Common myeloid progenitor, CD34-positive (primary cell): ENCODE results near the gene SLAMF8.

Experiments
- CTCF ChIA-PET: fragments of 350-600 bp; sonication (Branson Sonifier 250); formaldehyde crosslinking; loops from one replicate; lab custom pipeline; 2021; ENCODE audit warnings: antibody characterized with exemption; lab: Charles Lee
- POLR2A ChIA-PET: fragments of 350-600 bp; sonication (Branson Sonifier 250); formaldehyde crosslinking; loops from one replicate; lab custom pipeline; 2021; ENCODE audit warnings: antibody characterized with exemption; lab: Charles Lee
- DNase-seq, 3 donors: peaks; one replicate each; pipeline versions ENCODE4 v3.0.0 to v3.0.0-alpha.2; 2013
- H3K27ac ChIP-seq, 2 experiments: 1 replicate in 1 of 2; 2 replicates in 1 of 2; pipeline ENCODE4 v1.7.0; 2013; ENCODE audit warnings: inconsistent platforms in 2 of 2, low read length in 2 of 2, mild to moderate bottlenecking in 2 of 2, low read depth in 1 of 2, moderate library complexity in 1 of 2; ENCODE audit not compliant: severe bottlenecking in 2 of 2, insufficient read depth in 1 of 2, poor library complexity in 1 of 2
- H3K27me3 ChIP-seq, 5 experiments: replicated peaks in 2 of 5; 1 replicate in 3 of 5; 2 replicates in 2 of 5; pipeline versions ENCODE4 v1.6.1 to v1.7.0; 2013; ENCODE audit warnings: low read length in 4 of 5, mild to moderate bottlenecking in 2 of 5, moderate library complexity in 2 of 5, inconsistent platforms in 1 of 5; ENCODE audit not compliant: insufficient read depth in 5 of 5, control insufficient read depth in 4 of 5
- H3K36me3 ChIP-seq, 4 experiments: 1 replicate in 2 of 4; 2 replicates in 2 of 4; pipeline versions ENCODE4 v1.6.1 to v1.7.0; 2013; ENCODE audit warnings: low read length in 3 of 4, control low read depth in 1 of 4, mild to moderate bottlenecking in 1 of 4; ENCODE audit not compliant: control insufficient read depth in 4 of 4, insufficient read depth in 4 of 4
- H3K4me1 ChIP-seq, 4 experiments: 1 replicate in 3 of 4; 2 replicates in 1 of 4; pipeline versions ENCODE4 v1.6.1 to v1.7.1; 2013; ENCODE audit warnings: low read length in 3 of 4, mild to moderate bottlenecking in 3 of 4, control low read depth in 1 of 4, inconsistent platforms in 1 of 4, moderate library complexity in 1 of 4; ENCODE audit not compliant: control insufficient read depth in 4 of 4, insufficient read depth in 4 of 4; ENCODE audit errors: control extremely low read depth in 1 of 4
- H3K4me3 ChIP-seq, 7 experiments: 1 replicate in 4 of 7; 2 replicates in 3 of 7; pipeline versions ENCODE4 v1.5.1 to v1.7.0; 2013; ENCODE audit warnings: mild to moderate bottlenecking in 7 of 7, low read length in 6 of 7, moderate library complexity in 6 of 7, inconsistent platforms in 2 of 7, low read depth in 2 of 7, control low read depth in 1 of 7; ENCODE audit not compliant: insufficient read depth in 4 of 7, control insufficient read depth in 1 of 7; ENCODE audit errors: extremely low read depth in 1 of 7
- H3K9me3 ChIP-seq, 5 experiments: 1 replicate in 4 of 5; 2 replicates in 1 of 5; pipeline versions ENCODE4 v1.6.1 to v1.7.1; 2013; ENCODE audit warnings: low read length in 4 of 5, mild to moderate bottlenecking in 2 of 5, inconsistent platforms in 1 of 5, low read depth in 1 of 5, moderate library complexity in 1 of 5; ENCODE audit not compliant: control insufficient read depth in 4 of 5, insufficient read depth in 2 of 5; ENCODE audit errors: control extremely low read depth in 1 of 5
- WGBS: methylation state at CpG from one replicate; pipeline ENCODE4 v1.1.5; 2013; ENCODE audit not compliant: insufficient coverage; 5-methylcytosine and 5-hydroxymethylcytosine counted together

Gene SLAMF8

GRCh38 chr1:159857889-159858288, 31.2 kb downstream of the SLAMF8 start:
- H3K27me3 ChIP-seq, result peaks cover 0 to 3% (median 0%) of the 10 kb centered on the region in 5 experiments
- CTCF ChIA-PET, result interaction anchor here (1.2 to 2.1 kb wide), 4 partner anchors 8 to 62 kb away, joined by 3 to 10 read pairs (median 4); no protein-coding TSS in a partner anchor
- peaks cover 0 to 3% (median 0%) of the 10 kb centered on the region in 4 experiments for H3K36me3 ChIP-seq
- POLR2A ChIA-PET, result no interaction called here
- no peak for DNase-seq
- WGBS, result 94% methylated on average over 4 of the region's 6 CpGs
- H3K4me3 ChIP-seq, result no peak overlapping the region
- H3K9me3 ChIP-seq, result no peaks in the 10 kb centered on the region
- H3K27ac ChIP-seq, result no peak overlapping the region
- peaks cover 2 to 20% (median 14%) of the 10 kb centered on the region in 4 experiments for H3K4me1 ChIP-seq

GRCh38 chr1:159859767-159860322, 33.2 kb downstream of the SLAMF8 start:
- Histone ChIP-seq H3K4me1 (peaks cover 2 to 6% (median 5%) of the 10 kb centered on the region in 4 experiments), H3K27me3 (peaks cover 0 to 3% (median 0%) of the 10 kb centered on the region in 5 experiments), H3K36me3 (peaks cover 0 to 3% (median 0%) of the 10 kb centered on the region in 4 experiments), H3K9me3 (no peaks in the 10 kb centered on the region), H3K27ac (no peak overlapping the region), H3K4me3 (no peak overlapping the region)
- DNase-seq, result no peak
- POLR2A ChIA-PET, result no interaction called here
- CTCF ChIA-PET, result interaction anchor here (1.0 to 1.6 kb wide), 4 partner anchors 27 to 81 kb away, joined by 3 to 5 read pairs (median 4); no protein-coding TSS in a partner anchor
- WGBS, result 96% methylated on average over 6 of the region's 7 CpGs

GRCh38 chr1:159860456-159860855, 33.8 kb downstream of the SLAMF8 start:
- CTCF ChIA-PET, result interaction anchor here (1.2 to 1.6 kb wide), 2 partner anchors 27 to 33 kb away, joined by 3 to 5 read pairs; no protein-coding TSS in a partner anchor
- H3K9me3 ChIP-seq, result no peaks in the 10 kb centered on the region
- DNase-seq, result no peak
- POLR2A ChIA-PET, result no interaction called here
- peaks cover 0 to under 1% (median 0%) of the 10 kb centered on the region in 4 experiments for H3K4me1 ChIP-seq
- H3K27me3 ChIP-seq, result peaks cover 0 to 3% (median 0%) of the 10 kb centered on the region in 5 experiments
- no peak overlapping the region for H3K4me3 ChIP-seq
- H3K36me3 ChIP-seq, result peaks cover 0 to 3% (median 0%) of the 10 kb centered on the region in 4 experiments
- WGBS, result 95% methylated on average over 3 of the region's 3 CpGs
- H3K27ac ChIP-seq, result no peak overlapping the region

- H3K27me3 ChIP-seq, result peaks cover 0 to 3% (median 0%) of the 10 kb centered on the region in 5 experiments
- H3K27ac ChIP-seq, result no peak overlapping the region
- DNase-seq, result no peak
- no peak overlapping the region for H3K4me3 ChIP-seq
- CTCF ChIA-PET, result interaction anchor here (1.3 kb wide), 1 partner anchor 26 kb away, joined by 4 read pairs; no protein-coding TSS in a partner anchor
- H3K4me1 ChIP-seq, result no peaks in the 10 kb centered on the region
- POLR2A ChIA-PET, result no interaction called here
- peaks cover 0 to 3% (median 0%) of the 10 kb centered on the region in 4 experiments for H3K36me3 ChIP-seq
- no peaks in the 10 kb centered on the region for H3K9me3 ChIP-seq
- 89% methylated on average over 4 of the region's 8 CpGs for WGBS
Observed at GRCh38 chr1:159861218-159861617, 34.5 kb downstream of the SLAMF8 start.

- CTCF ChIA-PET, result interaction anchor here (1.0 to 1.3 kb wide), 4 partner anchors 25 to 32 kb away, joined by 3 to 4 read pairs (median 4); no protein-coding TSS in a partner anchor
- Histone ChIP-seq H3K4me1 (no peaks in the 10 kb centered on the region), H3K27ac (no peak overlapping the region), H3K4me3 (no peak overlapping the region), H3K9me3 (no peaks in the 10 kb centered on the region), H3K36me3 (peaks cover 0 to 3% (median 0%) of the 10 kb centered on the region in 4 experiments), H3K27me3 (peaks cover 0 to 3% (median 0%) of the 10 kb centered on the region in 5 experiments)
- WGBS, result 100% methylated on average over 3 of the region's 5 CpGs
- no peak for DNase-seq
- POLR2A ChIA-PET, result no interaction called here
Observed at GRCh38 chr1:159862031-159862430, 35.4 kb downstream of the SLAMF8 start.

- DNase-seq, result no peak
- ChIA-PET POLR2A (no interaction called here), CTCF (interaction anchor here (1.0 to 1.3 kb wide), 4 partner anchors 25 to 33 kb away, joined by 3 to 4 read pairs (median 4); no protein-coding TSS in a partner anchor)
- WGBS, result 85% methylated on average over 3 of the region's 4 CpGs
- no peaks in the 10 kb centered on the region for H3K9me3 ChIP-seq
- H3K36me3 ChIP-seq, result peaks cover 0 to 2% (median 0%) of the 10 kb centered on the region in 4 experiments
- no peaks in the 10 kb centered on the region for H3K4me1 ChIP-seq
- peaks cover 0 to 3% (median 0%) of the 10 kb centered on the region in 5 experiments for H3K27me3 ChIP-seq
- no peak within 1 kb of the TSS for H3K4me3 ChIP-seq
- H3K27ac ChIP-seq, result no peak within 1 kb of the TSS
Observed at GRCh38 chr1:159862557-159862956, 35.9 kb downstream of the SLAMF8 start, which contains the start of gene VSIG8. Gene VSIG8 (minus strand): TSS chr1:159862657. CDS start chr1:159862521, 136 bp downstream.

- 100% methylated on average over 2 of the region's 2 CpGs for WGBS
- ChIA-PET CTCF (interaction anchor here (1.1 kb wide), 1 partner anchor 9 kb away, joined by 3 read pairs; no protein-coding TSS in a partner anchor), POLR2A (no interaction called here)
- H3K27me3 ChIP-seq, result peaks cover 0 to 3% (median 0%) of the 10 kb centered on the region in 5 experiments
- no peaks in the 10 kb centered on the region for H3K36me3 ChIP-seq
- no peak overlapping the region for H3K27ac ChIP-seq
- no peaks in the 10 kb centered on the region for H3K9me3 ChIP-seq
- H3K4me1 ChIP-seq, result peaks cover 0 to 8% (median 4%) of the 10 kb centered on the region in 4 experiments
- DNase-seq, result no peak
- no peak overlapping the region for H3K4me3 ChIP-seq
Observed at GRCh38 chr1:159864262-159864661, 37.6 kb downstream of the SLAMF8 start.
